Upper lobe of left lung (tissue), 6 donors: ENCODE data around the gene NME7. TPM values are rescaled to one million over a fixed set of nuclear protein-coding genes. Genes with fewer than 3 reads are reported as not detected.
A peak's percentile ranks its signal among the peaks of the same experiment; 100 is the strongest.

Source experiments
- ATAC-seq, 2 donors: fragments of 200-7000 bp; cut with Tn5 transposase; one replicate each; pipeline ENCODE4 v1.9.1; 2022; ENCODE audit warnings: mild to moderate bottlenecking in 2 of 2, moderate library complexity in 2 of 2; ENCODE audit not compliant: low FRiP score in 2 of 2
- DNase-seq, 2 donors: peaks; one replicate each; pipeline ENCODE4 v3.0.0-alpha.2; 2019 to 2020
- H3K27ac ChIP-seq, 4 donors: fragments of 200-600 bp; sonication (generic); one replicate each; pipeline ENCODE4 v1.5.1; 2016 to 2019
- H3K27me3 ChIP-seq, 4 donors: fragments of 200-600 bp; sonication (generic); one replicate each; pipeline ENCODE4 v1.5.1; 2017 to 2019
- H3K36me3 ChIP-seq, 4 donors: fragments of 200-600 bp; sonication (generic); one replicate each; pipeline ENCODE4 v1.5.1; 2016 to 2019
- H3K4me1 ChIP-seq, 4 donors: fragments of 200-600 bp; sonication (generic); one replicate each; pipeline ENCODE4 v1.5.1; 2018 to 2019
- H3K4me3 ChIP-seq, 4 donors: fragments of 200-600 bp; sonication (generic); one replicate each; pipeline ENCODE4 v1.5.1; 2017 to 2019; ENCODE audit warnings: mild to moderate bottlenecking in 2 of 4, moderate library complexity in 1 of 4
- H3K9me3 ChIP-seq, 4 donors: fragments of 200-600 bp; sonication (generic); one replicate each; pipeline ENCODE4 v1.5.1; 2018 to 2019
- EP300 ChIP-seq, 4 donors: sonication (generic); formaldehyde crosslinking; IDR thresholded peaks; one replicate each; pipeline ENCODE4 v1.5.1; 2017; ENCODE audit warnings: antibody characterized with exemption in 4 of 4, control low read depth in 2 of 4
- POLR2A ChIP-seq, 4 donors: fragments of 450-650 bp; IDR thresholded peaks; one replicate each; pipeline ENCODE4 v1.5.1; 2016 to 2017; ENCODE audit warnings: antibody characterized with exemption in 4 of 4, mild to moderate bottlenecking in 2 of 4
- POLR2AphosphoS5 ChIP-seq, 2 donors: sonication (generic); formaldehyde crosslinking; IDR thresholded peaks; one replicate each; pipeline ENCODE4 v1.5.1; 2017; ENCODE audit warnings: antibody characterized with exemption in 2 of 2
- WGBS, 2 donors: methylation state at CpG; one replicate each; pipeline ENCODE4 v1.1.5; 2017 to 2018; 5-methylcytosine and 5-hydroxymethylcytosine counted together
- total RNA-seq, 6 donors: library from RNA; depleted of rRNA in 4 of 6; stranded (reverse); fragments of >200 nt in 4 of 6; gene quantifications; one replicate each; pipeline versions ENCODE4 v1.1.0 to v1.2.1, GENCODE V29; 2016 to 2021
- TF ChIP-seq, protein P1 (sequence below), 6 experiments: fragments of 450-650 bp in 4 of 6; fragments of 200-600 bp in 2 of 6; sonication (generic) in 2 of 6; IDR thresholded peaks; one replicate each; pipeline ENCODE4 v1.5.1; 2016 to 2019; ENCODE audit warnings: antibody characterized with exemption in 6 of 6
- donor health status: DM: no; HTN: no; CAD: no; lungs with moderate emphysema.
- donor health status: DM: no; HTN: yes; CAD: no; lungs with severe emphysema.

The NME7 gene
- total RNA-seq, 6 donors from 2014 or later, result 9.8 to 24.1 (median 12.1) TPM

DNA sequence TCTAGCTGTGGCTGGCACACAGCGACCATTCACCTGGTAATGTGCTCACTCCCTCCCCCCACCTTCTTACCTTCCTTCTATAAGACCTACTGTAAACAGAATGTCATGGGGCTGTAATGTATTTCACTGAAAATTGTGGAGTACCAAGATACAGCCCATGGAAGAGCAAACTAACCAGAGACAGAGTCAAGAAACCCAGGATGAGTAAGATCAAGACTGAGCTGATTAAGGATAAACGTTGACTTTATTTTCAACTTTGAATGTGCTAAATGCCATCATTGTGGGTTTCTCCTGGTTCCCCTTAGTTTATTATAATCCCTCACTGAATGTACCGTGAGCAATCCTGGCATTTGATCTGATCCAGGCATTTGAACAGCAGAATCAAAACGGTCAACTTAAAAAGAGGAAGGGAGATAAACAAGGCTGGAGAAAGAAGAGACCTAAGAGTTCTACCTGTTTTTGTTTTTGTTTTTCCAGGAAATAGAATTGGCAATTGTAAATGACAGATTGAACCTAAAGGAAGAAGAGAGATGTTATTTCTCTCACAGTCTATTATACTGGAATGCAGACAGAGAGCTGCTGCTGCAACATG lies 277.2 kb downstream of the NME7 start:
- Histone ChIP-seq H3K4me3 (no peak overlapping the region), H3K4me1 (no peaks in the 10 kb centered on the region), H3K9me3 (no peaks in the 10 kb centered on the region), H3K27me3 (no peaks in the 10 kb centered on the region), H3K36me3 (no peaks in the 10 kb centered on the region), H3K27ac (no peak overlapping the region)
- TF ChIP-seq POLR2AphosphoS5 (IDR thresholded peaks at IDR 0.05) (no peak), POLR2A (IDR thresholded peaks at IDR 0.05) (no peak), EP300 (IDR thresholded peaks at IDR 0.05) (no peak)
- TF ChIP-seq, protein P1, sequence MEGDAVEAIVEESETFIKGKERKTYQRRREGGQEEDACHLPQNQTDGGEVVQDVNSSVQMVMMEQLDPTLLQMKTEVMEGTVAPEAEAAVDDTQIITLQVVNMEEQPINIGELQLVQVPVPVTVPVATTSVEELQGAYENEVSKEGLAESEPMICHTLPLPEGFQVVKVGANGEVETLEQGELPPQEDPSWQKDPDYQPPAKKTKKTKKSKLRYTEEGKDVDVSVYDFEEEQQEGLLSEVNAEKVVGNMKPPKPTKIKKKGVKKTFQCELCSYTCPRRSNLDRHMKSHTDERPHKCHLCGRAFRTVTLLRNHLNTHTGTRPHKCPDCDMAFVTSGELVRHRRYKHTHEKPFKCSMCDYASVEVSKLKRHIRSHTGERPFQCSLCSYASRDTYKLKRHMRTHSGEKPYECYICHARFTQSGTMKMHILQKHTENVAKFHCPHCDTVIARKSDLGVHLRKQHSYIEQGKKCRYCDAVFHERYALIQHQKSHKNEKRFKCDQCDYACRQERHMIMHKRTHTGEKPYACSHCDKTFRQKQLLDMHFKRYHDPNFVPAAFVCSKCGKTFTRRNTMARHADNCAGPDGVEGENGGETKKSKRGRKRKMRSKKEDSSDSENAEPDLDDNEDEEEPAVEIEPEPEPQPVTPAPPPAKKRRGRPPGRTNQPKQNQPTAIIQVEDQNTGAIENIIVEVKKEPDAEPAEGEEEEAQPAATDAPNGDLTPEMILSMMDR (IDR thresholded peaks at IDR 0.05), result no peak
- DNase-seq, result no peak
- 73% methylated on average over 4 of the region's 4 CpGs for WGBS, 2 donors
- no peak for ATAC-seq

DNA sequence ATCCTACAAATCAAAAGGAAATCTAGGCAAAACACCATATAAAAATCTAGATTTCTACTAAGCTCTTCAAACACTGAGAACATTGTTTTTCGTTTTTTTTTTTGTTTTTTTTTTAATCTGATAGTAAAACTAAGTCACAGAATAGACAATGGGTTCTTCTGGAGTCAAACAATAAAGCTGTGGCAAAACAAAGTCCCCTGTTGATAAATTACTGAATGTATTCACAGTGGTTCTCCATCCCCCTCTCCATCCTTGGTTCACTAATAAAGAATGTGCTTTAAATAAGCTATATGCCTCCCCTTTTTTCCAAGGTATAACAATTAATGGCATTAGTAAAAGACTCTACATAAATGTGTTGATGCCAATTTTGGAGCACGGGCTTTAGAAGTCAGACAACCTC lies 277.8 kb downstream of the NME7 start:
- WGBS, 2 donors, result 74 to 78% methylated on average over 2 of the region's 2 CpGs
- H3K36me3 ChIP-seq, result no peaks in the 10 kb centered on the region
- ATAC-seq, result no peak

DNA sequence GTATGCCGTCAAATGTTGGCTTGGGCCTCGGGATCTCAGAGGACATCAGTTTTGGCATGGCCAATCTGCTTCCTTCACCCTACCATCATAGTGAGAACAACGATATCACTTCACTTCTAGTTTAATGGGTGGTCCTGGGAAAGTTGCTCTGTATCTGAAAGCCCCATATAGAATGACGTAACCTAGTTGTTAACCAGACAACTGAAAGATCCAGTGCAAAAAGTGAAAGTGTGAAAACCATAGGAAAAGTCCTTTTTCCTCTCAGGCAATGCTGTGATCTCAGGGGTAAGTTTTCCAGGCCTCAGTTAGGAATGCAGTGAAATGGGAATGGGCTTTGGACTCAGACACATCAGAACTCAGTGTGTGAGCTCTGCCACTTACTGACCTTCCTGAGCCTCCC lies 279.7 kb downstream of the NME7 start:
- no peak for ATAC-seq
- WGBS, 2 donors, result 91 to 92% methylated on average over 4 of the region's 4 CpGs
- Histone ChIP-seq H3K27me3 (no peaks in the 10 kb centered on the region), H3K4me1 (no peaks in the 10 kb centered on the region), H3K4me3 (no peak overlapping the region), H3K27ac (no peak overlapping the region), H3K36me3 (no peaks in the 10 kb centered on the region), H3K9me3 (no peaks in the 10 kb centered on the region)
- TF ChIP-seq POLR2AphosphoS5 (IDR thresholded peaks at IDR 0.05), result no peak
- TF ChIP-seq, protein P1 (IDR thresholded peaks at IDR 0.05), result no peak
- TF ChIP-seq POLR2A (IDR thresholded peaks at IDR 0.05), result no peak
- no peak for TF ChIP-seq EP300 (IDR thresholded peaks at IDR 0.05)
- DNase-seq, result no peak

More for the DNA sequence above, 277.8 kb downstream of the NME7 start:
- Histone ChIP-seq H3K9me3 (no peaks in the 10 kb centered on the region), H3K4me3 (no peak overlapping the region), H3K27ac (no peak overlapping the region), H3K4me1 (no peaks in the 10 kb centered on the region), H3K27me3 (no peaks in the 10 kb centered on the region)
- DNase-seq, result no peak
- TF ChIP-seq, protein P1 (IDR thresholded peaks at IDR 0.05), result no peak
- TF ChIP-seq EP300 (IDR thresholded peaks at IDR 0.05) (no peak), POLR2A (IDR thresholded peaks at IDR 0.05) (no peak), POLR2AphosphoS5 (IDR thresholded peaks at IDR 0.05) (no peak)

DNA sequence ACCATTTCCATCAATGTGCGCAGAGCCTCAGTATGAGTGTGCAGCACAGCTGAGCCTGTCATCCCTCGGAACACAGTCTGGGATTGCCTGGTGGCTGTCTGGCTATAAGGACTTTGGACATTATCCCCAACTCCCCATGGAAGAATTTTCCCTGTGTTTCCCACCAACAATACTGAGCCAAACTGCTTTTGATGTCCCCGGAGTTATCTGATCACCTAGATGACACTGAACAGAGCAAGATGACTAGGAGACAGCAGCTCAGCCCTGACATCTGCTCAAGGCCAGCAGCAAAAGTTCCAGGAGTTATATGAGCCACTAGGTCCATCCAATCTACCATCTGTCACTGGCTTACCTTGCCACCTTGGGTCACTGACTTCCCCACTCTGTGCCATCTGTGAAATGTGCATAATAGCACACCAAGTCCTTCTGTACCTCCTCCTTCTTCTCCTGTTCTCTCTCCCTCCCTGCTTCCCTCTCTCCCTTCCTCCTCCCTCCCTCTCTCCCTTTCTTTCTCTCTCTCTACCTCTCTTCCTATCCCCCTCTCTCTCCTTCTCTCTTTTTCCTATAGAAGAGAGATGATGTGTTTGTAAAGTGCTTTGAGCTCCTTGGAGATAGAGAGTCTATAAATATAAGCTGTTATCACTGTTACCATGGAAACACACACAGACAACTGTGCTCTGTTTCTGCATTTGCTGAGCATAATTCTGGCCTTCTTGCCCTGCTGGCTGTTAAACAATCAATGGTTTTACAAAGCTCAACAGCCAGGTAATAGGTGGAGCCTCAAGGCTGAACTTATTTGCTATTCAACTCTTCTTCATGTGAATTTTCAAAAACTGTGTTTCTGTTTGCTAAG lies 280.8 kb downstream of the NME7 start:
- H3K4me3 ChIP-seq, result no peak overlapping the region
- H3K4me1 ChIP-seq, result no peaks in the 10 kb centered on the region
- H3K27ac ChIP-seq, result no peak overlapping the region
- no peaks in the 10 kb centered on the region for H3K36me3 ChIP-seq
- WGBS, 2 donors, result 90 to 92% methylated on average over 2 to 3 of the region's 3 CpGs
- H3K9me3 ChIP-seq, result no peaks in the 10 kb centered on the region
- H3K27me3 ChIP-seq, result no peaks in the 10 kb centered on the region
- TF ChIP-seq POLR2A (IDR thresholded peaks at IDR 0.05) (no peak), POLR2AphosphoS5 (IDR thresholded peaks at IDR 0.05) (no peak), EP300 (IDR thresholded peaks at IDR 0.05) (no peak)
- TF ChIP-seq, protein P1 (IDR thresholded peaks at IDR 0.05), result no peak
- ATAC-seq, result peak in 1 of 2 donors; percentile 45
- no peak for DNase-seq
